Suprapubic skin (tissue), 4 donors: Measurements from ENCODE around the gene KRT77.

Experiments
- EP300 ChIP-seq: sonication (generic); formaldehyde crosslinking; IDR thresholded peaks from one replicate; pipeline ENCODE4 v1.6.1; 2017; ENCODE audit warnings: antibody characterized with exemption
- POLR2A ChIP-seq, 2 donors: fragments of 450-650 bp; IDR thresholded peaks; one replicate each; pipeline ENCODE4 v1.6.1; 2017; ENCODE audit warnings: antibody characterized with exemption in 2 of 2, mild to moderate bottlenecking in 2 of 2, moderate library complexity in 2 of 2
- POLR2AphosphoS5 ChIP-seq, 3 donors: sonication (generic); formaldehyde crosslinking; IDR thresholded peaks; one replicate each; pipeline ENCODE4 v1.6.1; 2017; ENCODE audit warnings: antibody characterized with exemption in 3 of 3
- TF ChIP-seq, protein P1 (sequence below), 2 donors: fragments of 200-600 bp in 1 of 2; fragments of 450-650 bp in 1 of 2; sonication (generic) in 1 of 2; IDR thresholded peaks; one replicate each; pipeline ENCODE4 v1.5.1; 2016 to 2019; ENCODE audit warnings: antibody characterized with exemption in 2 of 2, mild to moderate bottlenecking in 1 of 2, moderate library complexity in 1 of 2

DNA sequence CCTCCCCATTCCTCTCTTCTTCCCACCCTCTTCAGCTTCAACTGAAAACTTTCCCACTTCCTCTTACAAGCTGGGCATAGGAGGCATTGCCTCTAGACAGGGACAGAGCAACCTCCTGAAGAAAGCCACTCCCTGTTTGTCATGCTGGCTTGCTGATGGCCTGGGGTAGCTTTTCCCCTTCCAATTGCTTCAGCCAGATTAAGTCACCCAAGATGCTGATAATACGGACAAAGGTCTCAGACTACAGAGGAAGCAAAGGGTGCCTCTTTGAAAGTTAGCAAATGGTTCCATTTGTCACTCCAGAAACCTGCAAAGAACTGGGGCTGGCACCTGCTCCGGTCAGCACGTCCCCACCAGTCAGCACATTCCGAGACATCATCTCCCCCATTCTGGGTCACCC lies 57.3 kb downstream of the KRT77 start:
- TF ChIP-seq, protein P1, sequence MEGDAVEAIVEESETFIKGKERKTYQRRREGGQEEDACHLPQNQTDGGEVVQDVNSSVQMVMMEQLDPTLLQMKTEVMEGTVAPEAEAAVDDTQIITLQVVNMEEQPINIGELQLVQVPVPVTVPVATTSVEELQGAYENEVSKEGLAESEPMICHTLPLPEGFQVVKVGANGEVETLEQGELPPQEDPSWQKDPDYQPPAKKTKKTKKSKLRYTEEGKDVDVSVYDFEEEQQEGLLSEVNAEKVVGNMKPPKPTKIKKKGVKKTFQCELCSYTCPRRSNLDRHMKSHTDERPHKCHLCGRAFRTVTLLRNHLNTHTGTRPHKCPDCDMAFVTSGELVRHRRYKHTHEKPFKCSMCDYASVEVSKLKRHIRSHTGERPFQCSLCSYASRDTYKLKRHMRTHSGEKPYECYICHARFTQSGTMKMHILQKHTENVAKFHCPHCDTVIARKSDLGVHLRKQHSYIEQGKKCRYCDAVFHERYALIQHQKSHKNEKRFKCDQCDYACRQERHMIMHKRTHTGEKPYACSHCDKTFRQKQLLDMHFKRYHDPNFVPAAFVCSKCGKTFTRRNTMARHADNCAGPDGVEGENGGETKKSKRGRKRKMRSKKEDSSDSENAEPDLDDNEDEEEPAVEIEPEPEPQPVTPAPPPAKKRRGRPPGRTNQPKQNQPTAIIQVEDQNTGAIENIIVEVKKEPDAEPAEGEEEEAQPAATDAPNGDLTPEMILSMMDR (IDR thresholded peaks at IDR 0.05) = no peak
- TF ChIP-seq POLR2A (IDR thresholded peaks at IDR 0.05) (no peak), POLR2AphosphoS5 (IDR thresholded peaks at IDR 0.05) (no peak), EP300 (no peak)
